GM03348 (cell line): Measurements from ENCODE around the gene CCDC188.

Experiments used
- DNase-seq: peaks from one replicate; pipeline ENCODE4 v3.0.0; 2012; ENCODE audit warnings: low spot score

The CCDC188 gene

DNA sequence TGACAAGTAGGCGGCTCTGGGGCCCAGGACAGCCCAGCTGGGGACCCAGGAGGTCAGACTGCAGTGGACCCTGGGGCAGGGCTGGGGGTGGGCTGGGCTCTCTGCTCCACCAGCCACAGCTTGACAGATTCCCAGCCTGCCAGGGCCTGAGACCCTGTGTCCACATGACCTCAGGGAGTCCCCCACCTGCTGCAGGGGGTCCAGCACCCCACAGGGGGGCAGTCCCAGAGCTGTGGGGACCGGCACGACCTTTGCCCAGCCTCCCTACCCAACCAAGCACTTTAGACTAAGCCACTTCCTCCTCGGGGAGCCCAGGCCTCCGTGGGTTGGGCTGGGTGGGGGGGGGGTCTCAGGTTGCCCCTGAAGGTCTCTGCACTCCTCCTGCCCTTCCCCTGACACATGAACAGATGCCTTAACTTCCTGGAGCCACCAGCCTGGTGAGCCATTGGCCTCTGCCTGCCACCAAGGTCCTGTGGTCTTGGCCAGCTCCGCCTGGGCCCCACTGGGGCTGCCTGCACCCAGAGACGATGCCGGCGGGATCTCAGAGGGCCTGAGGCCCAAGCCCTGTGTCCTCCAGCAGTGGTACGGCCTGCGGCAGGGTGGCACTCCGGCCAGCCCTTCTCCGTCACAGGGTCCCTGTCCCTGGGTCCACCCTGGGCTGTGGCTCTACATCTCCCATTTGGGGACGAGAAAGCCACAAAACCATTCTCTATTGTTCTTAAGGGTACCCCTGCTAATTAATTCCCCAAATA, 3.4 kb downstream of the CCDC188 start:
- no peak for DNase-seq

- no peak for DNase-seq
Observed at GRCh38 chr22:20146777-20147176, 4.1 kb downstream of the CCDC188 start.

DNA sequence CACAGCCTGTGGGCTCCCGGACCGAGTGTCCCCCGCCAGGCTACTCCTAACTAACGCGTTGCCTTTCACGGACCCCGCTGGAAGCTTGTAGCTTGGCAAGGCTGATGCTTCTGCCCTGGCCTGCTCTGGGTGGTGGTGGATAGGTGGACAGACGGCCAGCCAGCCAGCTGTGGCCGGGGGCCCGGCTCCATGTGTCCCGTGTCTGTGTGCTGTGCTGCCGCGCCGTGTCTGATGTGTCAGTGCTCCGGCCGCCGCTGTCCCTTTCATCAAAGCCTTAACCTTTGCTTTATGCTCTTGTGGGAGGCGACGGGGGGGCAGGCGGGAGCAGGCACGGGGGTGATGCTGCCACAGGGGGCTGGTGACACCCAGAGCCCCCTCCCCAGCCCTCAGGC, 5.0 kb downstream of the CCDC188 start:
- no peak for DNase-seq

- no peak for DNase-seq
Observed at GRCh38 chr22:20145206-20145831, 5.5 kb downstream of the CCDC188 start.

- DNase-seq, result no peak
Observed at GRCh38 chr22:20143883-20144665, 6.8 kb downstream of the CCDC188 start.

GRCh38 chr22:20142711-20143621, 7.9 kb downstream of the CCDC188 start:
- DNase-seq, result no peak

GRCh38 chr22:20141186-20142077, 9.4 kb downstream of the CCDC188 start:
- peak; percentile 81 for DNase-seq

DNA sequence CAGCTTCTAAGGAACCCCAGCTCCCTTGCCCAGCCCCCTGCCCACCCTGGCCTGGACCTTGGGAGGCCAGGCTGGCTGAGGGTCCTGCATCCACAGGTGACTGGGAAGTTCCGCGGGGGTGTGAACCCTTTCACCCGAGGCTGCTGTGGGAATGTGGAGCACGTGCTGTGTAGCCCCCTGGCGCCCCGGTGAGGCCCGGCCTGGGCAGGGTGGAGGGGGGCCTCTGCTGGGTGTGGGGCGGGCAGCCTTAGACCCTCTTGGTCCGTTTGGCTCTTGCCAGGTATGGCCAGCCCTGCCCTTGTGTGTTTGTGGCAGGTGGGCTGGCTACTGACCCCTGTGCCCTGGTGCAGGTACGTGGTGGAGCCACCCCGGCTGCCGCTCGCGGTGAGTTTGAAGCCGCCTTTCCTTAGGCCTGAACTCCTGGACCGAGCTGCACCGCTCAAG, 10.3 kb downstream of the CCDC188 start:
- DNase-seq, result no peak

DNA sequence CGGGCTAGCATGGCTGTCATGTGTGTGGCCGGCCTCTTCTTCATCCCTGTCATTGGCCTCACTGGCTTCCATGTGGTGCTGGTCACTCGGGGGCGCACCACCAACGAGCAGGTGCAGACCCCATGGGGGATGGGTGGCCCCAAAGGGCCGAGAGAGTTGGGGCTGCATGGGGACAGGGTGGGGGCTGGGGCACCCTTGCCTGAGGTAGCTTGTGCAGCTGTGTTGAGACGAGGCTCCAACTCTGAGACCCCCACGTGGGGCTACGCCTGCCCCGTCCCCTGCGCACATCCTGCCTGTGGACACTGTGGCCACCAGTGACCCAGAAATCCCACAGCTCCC, 10.8 kb downstream of the CCDC188 start:
- DNase-seq, result no peak

DNA sequence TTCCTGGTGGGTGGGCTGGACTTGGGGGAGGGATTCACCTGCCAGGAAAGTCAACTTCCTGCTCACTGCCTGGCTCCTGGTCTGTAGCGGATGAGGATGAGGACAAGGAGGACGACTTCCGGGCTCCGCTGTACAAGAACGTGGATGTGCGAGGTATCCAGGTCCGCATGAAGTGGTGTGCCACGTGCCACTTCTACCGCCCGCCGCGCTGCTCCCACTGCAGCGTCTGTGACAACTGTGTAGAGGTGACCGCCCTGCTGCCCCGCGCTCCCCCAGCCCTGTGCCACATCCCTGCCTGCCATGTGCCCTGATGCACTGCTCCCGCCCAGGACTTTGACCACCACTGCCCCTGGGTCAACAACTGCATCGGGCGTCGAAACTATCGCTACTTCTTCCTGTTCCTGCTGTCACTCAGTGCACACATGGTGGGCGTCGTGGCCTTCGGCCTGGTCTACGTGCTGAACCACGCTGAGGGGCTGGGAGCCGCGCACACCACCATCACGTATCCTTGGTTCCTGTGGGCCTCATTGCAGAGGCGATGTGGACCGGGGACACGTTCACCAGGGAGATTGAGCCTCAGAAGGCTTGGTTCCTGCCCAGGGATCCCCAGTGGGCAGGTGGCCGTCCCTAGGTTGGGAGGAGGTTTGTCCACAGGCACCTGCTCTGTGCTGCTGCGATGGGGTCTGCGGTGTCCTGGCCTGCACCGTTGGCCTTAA, 11.3 kb downstream of the CCDC188 start:
- DNase-seq, result no peak

- no peak for DNase-seq
Observed at GRCh38 chr22:20138868-20139267, 12.0 kb downstream of the CCDC188 start.

DNA sequence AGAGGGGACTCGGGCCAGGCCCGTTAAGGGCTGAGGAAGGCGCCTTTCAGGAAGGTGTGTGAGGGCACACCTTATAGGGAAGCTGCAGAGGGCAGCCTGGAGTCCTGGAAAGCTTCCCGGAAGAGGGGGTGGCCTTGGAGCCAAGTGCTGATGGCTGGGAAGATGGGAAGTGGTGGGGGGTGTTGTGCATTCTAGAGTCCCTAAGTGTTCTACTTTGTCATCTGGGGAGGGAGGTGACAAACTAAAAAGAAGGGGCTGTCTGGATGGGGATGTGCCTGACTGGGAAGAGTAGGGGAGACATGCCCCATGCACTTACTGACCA, 12.5 kb downstream of the CCDC188 start:
- DNase-seq, result no peak

DNA sequence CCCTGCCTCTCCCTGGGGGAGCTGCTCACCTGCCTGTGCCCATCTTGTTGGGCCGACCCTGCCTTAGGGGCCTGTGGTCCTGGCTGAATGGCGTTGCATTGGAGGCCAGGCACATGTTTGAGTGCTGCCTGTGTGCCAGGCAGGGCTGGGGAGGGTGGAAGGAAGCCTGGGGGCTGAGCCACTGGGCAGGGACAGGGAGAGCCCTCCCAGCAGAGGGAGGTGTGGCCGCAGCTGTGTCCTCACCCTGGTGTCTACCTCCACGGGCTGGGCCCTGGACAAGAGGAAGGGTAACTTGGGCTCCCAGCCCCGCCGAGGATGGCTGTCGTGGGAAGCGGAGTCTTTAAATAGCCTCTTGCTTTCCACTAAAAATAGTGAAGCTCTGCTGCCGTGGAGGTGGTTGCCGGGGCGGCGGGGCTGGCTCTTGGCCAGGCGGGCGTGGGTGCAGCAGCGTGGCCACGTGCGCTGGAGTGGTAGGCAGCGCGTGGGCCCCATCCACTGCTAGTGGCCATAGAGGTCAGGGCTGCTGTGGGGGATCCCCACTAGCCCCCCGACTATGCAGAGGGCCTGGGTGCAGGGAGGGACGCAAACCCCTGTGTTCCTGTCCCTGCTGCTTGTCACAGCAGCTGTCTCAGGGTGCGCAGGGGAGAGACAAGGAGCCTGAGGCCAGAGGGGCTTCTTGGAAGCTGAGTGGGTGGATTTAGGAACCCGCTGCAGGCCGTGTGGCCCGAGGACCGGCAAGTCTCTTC, 13.0 kb downstream of the CCDC188 start:
- DNase-seq, result no peak

- no peak for DNase-seq
Observed at GRCh38 chr22:20137113-20137512, 13.7 kb downstream of the CCDC188 start.

- DNase-seq, result no peak
Observed at GRCh38 chr22:20136603-20136873, 14.3 kb downstream of the CCDC188 start.

GRCh38 chr22:20135806-20136602, 14.9 kb downstream of the CCDC188 start:
- DNase-seq, result no peak

GRCh38 chr22:20135265-20135664, 15.6 kb downstream of the CCDC188 start:
- DNase-seq, result no peak

DNA sequence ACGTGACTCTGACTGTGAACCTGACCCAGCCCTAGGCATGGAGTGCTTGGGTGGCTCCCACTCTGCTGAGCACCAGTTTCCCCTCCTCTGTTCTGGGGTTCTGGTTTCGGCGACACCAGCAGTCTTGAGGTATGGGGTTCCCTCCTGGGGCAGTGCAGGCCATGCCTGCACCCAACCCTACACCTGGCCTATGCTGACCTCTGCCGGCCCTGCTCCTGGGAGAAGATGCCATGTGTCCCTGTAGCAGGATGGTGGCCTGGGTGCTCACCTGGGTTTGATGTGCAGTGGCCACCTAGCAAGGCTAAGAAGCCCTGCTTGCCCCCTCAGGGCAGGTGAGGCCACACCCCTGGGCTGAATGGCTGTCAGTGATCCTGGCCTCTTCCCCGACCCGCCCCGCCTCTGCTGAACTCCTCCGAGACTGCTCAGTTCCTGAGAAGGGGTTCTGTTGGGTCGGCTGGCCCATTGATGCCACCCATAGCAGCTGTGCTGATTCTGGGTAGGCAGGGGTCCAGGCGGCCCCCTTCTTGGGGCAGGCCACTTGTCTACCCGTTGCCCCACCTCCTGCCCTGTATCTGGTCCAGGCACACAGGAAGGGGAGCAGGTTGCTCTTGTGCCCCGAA, 16.8 kb downstream of the CCDC188 start:
- no peak for DNase-seq
